ENCODE results near the gene MME.

MME gene

GRCh38 chr3:155164306-155164705 is 84.2 kb downstream of the MME start:
- peaks cover 43% of the 10 kb centered on the region for H3K36me3 Mint-ChIP-seq (ENCODE audit: low read depth)
- no peak for TF ChIP-seq CTCF (IDR thresholded peaks at IDR 0.05; ENCODE audit: unreplicated experiment in 3 of 3)
- H3K27me3 Mint-ChIP-seq (ENCODE audit: low read depth): peaks cover 7% of the 10 kb centered on the region
- H3K4me1 Mint-ChIP-seq: peaks cover 5% of the 10 kb centered on the region
- peak overlapping the region; percentile 66 to 94 (median 67) for H3K27ac Mint-ChIP-seq
- no peaks in the 10 kb centered on the region for H3K9me3 Mint-ChIP-seq
- no peak overlapping the region for H3K4me3 Mint-ChIP-seq

DNA sequence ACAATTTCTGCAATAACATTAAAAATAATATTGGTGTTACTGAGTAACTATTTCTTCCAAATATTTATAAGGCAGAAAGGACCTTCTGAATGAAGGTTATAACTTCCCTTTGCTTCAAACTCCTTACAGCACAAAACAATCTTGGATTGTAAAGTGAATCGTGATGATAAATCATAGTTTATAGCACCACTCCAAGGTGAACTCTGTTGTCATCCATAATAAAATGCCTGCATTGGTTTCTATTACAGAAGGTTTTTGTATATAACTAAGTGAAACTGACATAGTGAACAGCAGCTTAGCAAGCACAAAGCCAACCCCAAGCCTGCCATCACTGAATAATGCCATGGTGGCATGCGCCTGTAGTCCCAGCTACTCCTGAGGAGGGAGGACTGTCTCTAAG is 86.3 kb downstream of the MME start:
- Mint-ChIP-seq H3K36me3 (ENCODE audit: low read depth) (peaks cover 56% of the 10 kb centered on the region), H3K27ac (peak overlapping the region in 1 of 3 experiments; percentile 60), H3K4me3 (no peak overlapping the region), H3K4me1 (peaks cover 5% of the 10 kb centered on the region), H3K27me3 (ENCODE audit: low read depth) (peaks cover 4% of the 10 kb centered on the region), H3K9me3 (no peaks in the 10 kb centered on the region)
- TF ChIP-seq CTCF (IDR thresholded peaks at IDR 0.05; ENCODE audit: unreplicated experiment in 3 of 3): no peak

GRCh38 chr3:155169197-155169596 is 89.1 kb downstream of the MME start:
- Mint-ChIP-seq H3K9me3 (no peaks in the 10 kb centered on the region), H3K36me3 (ENCODE audit: low read depth) (peaks cover 62% of the 10 kb centered on the region), H3K27me3 (ENCODE audit: low read depth) (peaks cover 3% of the 10 kb centered on the region), H3K4me3 (no peak overlapping the region), H3K4me1 (peaks cover 5% of the 10 kb centered on the region), H3K27ac (no peak overlapping the region)
- no peak for TF ChIP-seq CTCF (IDR thresholded peaks at IDR 0.05; ENCODE audit: unreplicated experiment in 3 of 3)

DNA sequence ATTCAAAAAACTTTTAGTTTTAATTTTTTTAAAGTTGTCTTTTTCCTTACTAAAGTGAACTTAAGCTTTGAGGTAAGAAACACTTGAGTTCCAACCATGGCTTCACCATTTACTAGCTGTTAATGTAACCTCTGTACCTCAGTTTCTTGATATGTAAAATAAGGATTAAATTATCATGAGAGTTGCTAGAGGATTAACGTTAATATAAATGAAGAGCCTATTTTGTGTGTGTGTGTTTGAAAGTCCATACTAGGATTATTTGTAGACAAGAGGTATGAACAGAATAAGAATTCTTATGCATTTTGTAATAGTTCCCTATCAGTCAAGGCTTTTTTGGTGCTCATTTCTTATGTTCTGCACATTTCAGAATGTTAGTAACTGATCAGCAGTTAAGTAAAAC is 93.7 kb downstream of the MME start:
- H3K36me3 Mint-ChIP-seq (ENCODE audit: low read depth): peaks cover 54% of the 10 kb centered on the region

DNA sequence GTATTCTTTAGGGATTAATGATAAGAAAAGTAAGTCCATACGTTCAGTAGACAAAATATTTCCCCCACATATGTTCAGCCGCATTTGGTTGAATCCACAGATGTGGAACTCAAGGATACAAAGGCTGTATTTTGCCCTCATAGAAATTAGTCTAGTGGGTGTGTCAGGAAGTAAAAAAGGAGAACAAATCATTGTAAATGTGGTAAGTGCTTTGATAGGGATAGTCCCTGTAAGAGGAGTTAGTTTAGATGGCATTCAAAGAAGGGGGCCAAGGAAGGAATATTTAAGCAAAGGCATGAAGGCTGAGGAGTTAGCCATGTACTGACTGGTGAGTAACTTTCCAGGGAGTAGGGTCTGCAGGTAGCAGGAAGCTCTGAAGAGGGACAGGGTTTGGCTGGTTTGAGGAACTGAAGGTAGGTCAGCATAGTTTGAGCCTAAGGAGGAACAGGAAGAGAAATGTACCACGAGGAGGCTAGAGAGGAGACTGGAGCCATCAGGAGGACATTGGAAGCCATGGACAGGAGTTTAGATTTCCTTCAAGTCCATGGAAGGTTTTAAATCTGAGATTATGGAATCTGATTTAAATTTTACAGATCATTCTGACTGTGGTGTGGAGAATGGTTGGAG is 98.8 kb downstream of the MME start:
- peaks cover 25% of the 10 kb centered on the region for H3K27me3 Mint-ChIP-seq (ENCODE audit: low read depth)
- no peak for TF ChIP-seq CTCF (IDR thresholded peaks at IDR 0.05; ENCODE audit: unreplicated experiment in 3 of 3)
- peaks cover under 1% of the 10 kb centered on the region for H3K4me1 Mint-ChIP-seq
- peak overlapping the region in 1 of 3 experiments; percentile 12 for H3K27ac Mint-ChIP-seq
- H3K4me3 Mint-ChIP-seq: no peak overlapping the region
- peaks cover 21% of the 10 kb centered on the region for H3K36me3 Mint-ChIP-seq (ENCODE audit: low read depth)
- H3K9me3 Mint-ChIP-seq: no peaks in the 10 kb centered on the region

More for the DNA sequence above, 93.7 kb downstream of the MME start:
- H3K9me3 Mint-ChIP-seq: no peaks in the 10 kb centered on the region
- H3K27ac Mint-ChIP-seq: peak overlapping the region in 2 of 3 experiments; percentile 12 to 61
- H3K4me1 Mint-ChIP-seq: no peaks in the 10 kb centered on the region
- no peak overlapping the region for H3K4me3 Mint-ChIP-seq
- H3K27me3 Mint-ChIP-seq (ENCODE audit: low read depth): peaks cover 12% of the 10 kb centered on the region
- TF ChIP-seq CTCF (IDR thresholded peaks at IDR 0.05; ENCODE audit: unreplicated experiment in 3 of 3): no peak

DNA sequence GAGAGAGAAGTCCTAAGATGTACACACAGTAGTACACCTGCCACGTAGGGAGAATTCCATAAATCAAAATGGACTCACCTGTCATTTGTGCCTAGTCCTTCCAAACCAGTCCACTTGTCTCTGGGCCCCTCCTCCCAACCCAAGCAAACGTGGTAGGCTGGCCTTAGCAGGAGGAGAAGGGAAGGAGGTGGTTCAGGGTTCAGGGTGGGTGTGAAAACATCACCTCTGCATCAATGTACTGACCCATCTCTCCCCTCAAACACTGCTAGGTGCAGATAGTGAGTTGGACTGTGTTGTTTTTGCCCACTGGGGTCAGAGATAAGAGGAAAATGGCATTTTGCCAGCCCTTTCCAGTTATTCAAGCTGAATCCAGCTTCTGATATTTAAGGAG is 99.3 kb downstream of the MME start:
- H3K36me3 Mint-ChIP-seq (ENCODE audit: low read depth): peaks cover 21% of the 10 kb centered on the region
- H3K27me3 Mint-ChIP-seq (ENCODE audit: low read depth): peaks cover 22% of the 10 kb centered on the region

More for the DNA sequence above, 99.3 kb downstream of the MME start:
- no peak overlapping the region for H3K4me3 Mint-ChIP-seq
- H3K27ac Mint-ChIP-seq: peak overlapping the region in 1 of 3 experiments; percentile 76
- TF ChIP-seq CTCF (IDR thresholded peaks at IDR 0.05; ENCODE audit: unreplicated experiment in 3 of 3): no peak
- H3K9me3 Mint-ChIP-seq: no peaks in the 10 kb centered on the region
- peaks cover 6% of the 10 kb centered on the region for H3K4me1 Mint-ChIP-seq
